ENCODE measurements around the gene CFAP61.
A peak's percentile ranks its signal among the peaks of the same experiment; 100 is the strongest.

The CFAP61 gene

GRCh38 chr20:20369250-20370093 lies 317.1 kb downstream of the CFAP61 start:
- DNase-seq = no peak

- no peak for DNase-seq
These were observed 317.8 kb downstream of the CFAP61 start for GRCh38 chr20:20370094-20370575.

- no peak for DNase-seq
These were observed 318.8 kb downstream of the CFAP61 start for GRCh38 chr20:20371083-20371482.

GRCh38 chr20:20371681-20372080 lies 319.3 kb downstream of the CFAP61 start:
- no peak for DNase-seq

GRCh38 chr20:20373091-20373571 lies 320.8 kb downstream of the CFAP61 start:
- no peak for DNase-seq

- no peak for DNase-seq
These were observed 323.5 kb downstream of the CFAP61 start for GRCh38 chr20:20375862-20376261.

- no peak for DNase-seq
These were observed 333.9 kb downstream of the CFAP61 start for GRCh38 chr20:20386192-20386591.

- DNase-seq = no peak
These were observed 338.1 kb downstream of the CFAP61 start for GRCh38 chr20:20390393-20390792.

GRCh38 chr20:20391115-20391514 lies 338.8 kb downstream of the CFAP61 start:
- DNase-seq = no peak

- DNase-seq = no peak
These were observed 339.4 kb downstream of the CFAP61 start for GRCh38 chr20:20391766-20392165.

GRCh38 chr20:20393207-20394120 lies 341.1 kb downstream of the CFAP61 start:
- no peak for DNase-seq

- DNase-seq = no peak
These were observed 342.8 kb downstream of the CFAP61 start for GRCh38 chr20:20395087-20395486.

GRCh38 chr20:20395903-20396568 lies 343.7 kb downstream of the CFAP61 start:
- DNase-seq = peak; percentile 56

- no peak for DNase-seq
These were observed 344.5 kb downstream of the CFAP61 start for GRCh38 chr20:20396794-20397193.

- DNase-seq = no peak
These were observed 345.8 kb downstream of the CFAP61 start for GRCh38 chr20:20398123-20398522.

- no peak for DNase-seq
These were observed 347.5 kb downstream of the CFAP61 start for GRCh38 chr20:20399531-20400500.

- no peak for DNase-seq
These were observed 349.7 kb downstream of the CFAP61 start for GRCh38 chr20:20401991-20402390.

GRCh38 chr20:20404633-20405032 lies 352.3 kb downstream of the CFAP61 start:
- DNase-seq = no peak

- DNase-seq = no peak
These were observed 353.3 kb downstream of the CFAP61 start for GRCh38 chr20:20405623-20406022.

GRCh38 chr20:20406306-20406705 lies 354.0 kb downstream of the CFAP61 start:
- DNase-seq = no peak

Measured in NCI-H2107 (cell line).